ENCODE data around the gene CD79A. TPM values are rescaled to one million over a fixed set of nuclear protein-coding genes. Genes with fewer than 3 reads are reported as not detected.

CD79A gene
- total and polyA plus RNA-seq, 8 donors, result 1.5 to 18.7 (median 3.2) TPM; not detected in 3

- intact Hi-C loops (cut with DNase I; ENCODE audit: low total_unique reads), result no loop called here
- no peak for DNase-seq
- no peak overlapping the region for H3K4me3 ChIP-seq
- H3K9me3 ChIP-seq, result no peaks in the 10 kb centered on the region
- peaks cover 20 to 28% (median 22%) of the 10 kb centered on the region in 4 donors for H3K4me1 ChIP-seq
- H3K27ac ChIP-seq, result no peak overlapping the region
- TF ChIP-seq CTCF (IDR thresholded peaks at IDR 0.05) (no peak), EP300 (IDR thresholded peaks at IDR 0.05) (no peak), POLR2A (IDR thresholded peaks at IDR 0.05) (no peak), POLR2AphosphoS5 (IDR thresholded peaks at IDR 0.05) (no peak)
- H3K27me3 ChIP-seq, result peaks cover 28 to 99% (median 86%) of the 10 kb centered on the region in 3 donors
- H3K36me3 ChIP-seq, result no peaks in the 10 kb centered on the region
- 43 to 62% (median 50%) methylated on average over 13 of the region's 13 CpGs for WGBS, 5 donors
Observed at GRCh38 chr19:41924151-41925145, 47.4 kb downstream of the CD79A start.

GRCh38 chr19:41925208-41926003, 48.3 kb downstream of the CD79A start:
- peaks cover 22 to 28% (median 24%) of the 10 kb centered on the region in 4 donors for H3K4me1 ChIP-seq
- H3K4me3 ChIP-seq, result no peak overlapping the region
- DNase-seq, result no peak
- H3K9me3 ChIP-seq, result no peaks in the 10 kb centered on the region
- intact Hi-C loops (cut with DNase I; ENCODE audit: low total_unique reads), result no loop called here
- no peaks in the 10 kb centered on the region for H3K36me3 ChIP-seq
- H3K27ac ChIP-seq, result no peak overlapping the region
- peaks cover 28 to 100% (median 89%) of the 10 kb centered on the region in 3 donors for H3K27me3 ChIP-seq
- 50 to 71% (median 64%) methylated on average over 7 of the region's 7 CpGs for WGBS, 5 donors
- TF ChIP-seq EP300 (IDR thresholded peaks at IDR 0.05) (no peak), POLR2A (IDR thresholded peaks at IDR 0.05) (no peak), CTCF (IDR thresholded peaks at IDR 0.05) (no peak), POLR2AphosphoS5 (IDR thresholded peaks at IDR 0.05) (no peak)

- Histone ChIP-seq H3K27me3 (peaks cover 28 to 100% (median 89%) of the 10 kb centered on the region in 3 donors), H3K9me3 (no peaks in the 10 kb centered on the region), H3K36me3 (no peaks in the 10 kb centered on the region), H3K4me3 (no peak overlapping the region), H3K4me1 (peaks cover 20 to 24% (median 22%) of the 10 kb centered on the region in 4 donors), H3K27ac (no peak overlapping the region)
- 32 to 45% (median 37%) methylated on average over 18 to 27 of the region's 27 CpGs for WGBS, 5 donors
- DNase-seq, result no peak
- no peak for TF ChIP-seq POLR2AphosphoS5 (IDR thresholded peaks at IDR 0.05)
- TF ChIP-seq EP300 (IDR thresholded peaks at IDR 0.05), result no peak
- no peak for TF ChIP-seq POLR2A (IDR thresholded peaks at IDR 0.05)
- no peak for TF ChIP-seq CTCF (IDR thresholded peaks at IDR 0.05)
- intact Hi-C loops (cut with DNase I; ENCODE audit: low total_unique reads), result no loop called here
Observed at GRCh38 chr19:41926028-41926762, 49.1 kb downstream of the CD79A start.
